ENCODE measurements around the gene SLC24A4. TPM values are rescaled to one million over a fixed set of nuclear protein-coding genes. Genes with fewer than 3 reads are reported as not detected.

SLC24A4 gene
- total RNA-seq, 1 experiment from 2014 or later, result 0.03 TPM

- peaks cover 4% of the 10 kb centered on the region; the same call in 1 of the 2 replicates for H3K36me3 ChIP-seq
These were observed 192.8 kb downstream of the SLC24A4 start for GRCh38 chr14:92515546-92516343.

DNA sequence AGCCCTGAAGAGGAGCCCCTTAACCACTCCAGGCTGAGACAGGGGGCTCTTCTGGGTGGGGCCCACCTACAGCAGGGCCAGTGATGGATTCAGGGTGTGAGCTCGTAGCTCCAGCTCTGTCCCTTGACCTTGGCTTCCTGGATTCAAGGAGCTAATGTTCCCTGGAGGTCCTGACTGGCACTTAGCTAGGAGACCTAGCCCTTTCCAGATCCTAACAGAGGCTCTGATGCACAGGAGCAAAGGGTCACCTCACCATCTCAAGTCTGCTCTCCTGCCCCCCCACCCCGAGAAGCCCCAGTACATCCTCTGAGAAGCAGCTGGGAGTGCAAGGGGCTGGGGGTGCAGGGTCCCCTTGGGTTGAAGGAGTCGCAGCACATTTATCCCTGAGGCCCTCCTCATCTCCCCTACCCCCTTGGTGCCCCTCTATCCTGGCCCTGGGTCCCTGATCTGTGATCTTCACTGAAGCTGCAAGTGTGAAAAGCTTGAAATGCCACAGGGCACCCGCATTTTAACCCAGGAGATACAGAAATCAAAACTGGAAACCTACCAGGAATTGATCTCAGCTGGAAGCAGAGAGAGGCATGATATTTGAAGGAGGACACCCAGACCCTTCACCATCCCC, 193.5 kb downstream of the SLC24A4 start:
- no peaks in the 10 kb centered on the region for H3K27me3 ChIP-seq (replicated peaks)
- no peaks in the 10 kb centered on the region for H3K9me3 ChIP-seq (replicated peaks)
- H3K4me3 ChIP-seq, result no peak overlapping the region
- H3K27ac ChIP-seq, result no peak overlapping the region
- peaks cover 28% of the 10 kb centered on the region for H3K4me1 ChIP-seq (replicated peaks)
- DNase-seq (ENCODE audit: low read depth in 1 of 2, low spot score in 2 of 2), result no peak
- peaks cover 4% of the 10 kb centered on the region; the same call in 1 of the 2 replicates for H3K36me3 ChIP-seq

More at GRCh38 chr14:92515546-92516343, 192.8 kb downstream of the SLC24A4 start:
- peaks cover 35% of the 10 kb centered on the region for H3K4me1 ChIP-seq (replicated peaks)
- no peak overlapping the region for H3K27ac ChIP-seq
- H3K27me3 ChIP-seq (replicated peaks), result no peaks in the 10 kb centered on the region
- H3K9me3 ChIP-seq (replicated peaks), result no peaks in the 10 kb centered on the region
- no peak overlapping the region for H3K4me3 ChIP-seq
- no peak for DNase-seq (ENCODE audit: low read depth in 1 of 2, low spot score in 2 of 2)

GRCh38 chr14:92516966-92517506, 194.1 kb downstream of the SLC24A4 start:
- Histone ChIP-seq H3K27me3 (replicated peaks) (no peaks in the 10 kb centered on the region), H3K4me1 (replicated peaks) (peaks cover 23% of the 10 kb centered on the region), H3K27ac (no peak overlapping the region), H3K4me3 (no peak overlapping the region), H3K36me3 (peaks cover 4% of the 10 kb centered on the region; the same call in 1 of the 2 replicates), H3K9me3 (replicated peaks) (no peaks in the 10 kb centered on the region)
- no peak for DNase-seq (ENCODE audit: low read depth in 1 of 2, low spot score in 2 of 2)

DNA sequence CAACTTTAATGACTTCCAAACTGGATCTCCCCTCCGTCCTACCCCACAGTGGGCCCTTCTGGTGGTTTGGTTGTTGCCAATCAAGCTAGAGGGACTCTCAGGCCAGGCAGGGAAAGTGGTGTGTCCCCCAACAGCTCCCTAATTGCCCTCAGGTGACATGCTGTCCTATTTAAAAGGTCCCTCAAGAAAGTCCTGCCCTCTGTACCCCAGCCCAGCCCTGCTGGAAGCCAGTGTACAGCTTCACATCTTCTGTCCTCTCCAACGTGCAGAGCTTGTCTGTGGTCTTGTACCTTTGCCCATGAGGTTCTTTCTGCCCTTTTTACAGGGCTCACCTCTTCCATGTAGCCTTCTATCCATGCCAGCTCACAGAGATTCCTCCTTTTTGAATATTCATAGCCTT, 194.8 kb downstream of the SLC24A4 start:
- Histone ChIP-seq H3K4me3 (no peak overlapping the region), H3K27ac (no peak overlapping the region), H3K27me3 (replicated peaks) (no peaks in the 10 kb centered on the region), H3K36me3 (peaks cover 4% of the 10 kb centered on the region; the same call in 1 of the 2 replicates), H3K4me1 (replicated peaks) (peaks cover 18% of the 10 kb centered on the region), H3K9me3 (replicated peaks) (no peaks in the 10 kb centered on the region)
- DNase-seq (ENCODE audit: low read depth in 1 of 2, low spot score in 2 of 2), result peak in 1 of 2 experiments; percentile 28

DNA sequence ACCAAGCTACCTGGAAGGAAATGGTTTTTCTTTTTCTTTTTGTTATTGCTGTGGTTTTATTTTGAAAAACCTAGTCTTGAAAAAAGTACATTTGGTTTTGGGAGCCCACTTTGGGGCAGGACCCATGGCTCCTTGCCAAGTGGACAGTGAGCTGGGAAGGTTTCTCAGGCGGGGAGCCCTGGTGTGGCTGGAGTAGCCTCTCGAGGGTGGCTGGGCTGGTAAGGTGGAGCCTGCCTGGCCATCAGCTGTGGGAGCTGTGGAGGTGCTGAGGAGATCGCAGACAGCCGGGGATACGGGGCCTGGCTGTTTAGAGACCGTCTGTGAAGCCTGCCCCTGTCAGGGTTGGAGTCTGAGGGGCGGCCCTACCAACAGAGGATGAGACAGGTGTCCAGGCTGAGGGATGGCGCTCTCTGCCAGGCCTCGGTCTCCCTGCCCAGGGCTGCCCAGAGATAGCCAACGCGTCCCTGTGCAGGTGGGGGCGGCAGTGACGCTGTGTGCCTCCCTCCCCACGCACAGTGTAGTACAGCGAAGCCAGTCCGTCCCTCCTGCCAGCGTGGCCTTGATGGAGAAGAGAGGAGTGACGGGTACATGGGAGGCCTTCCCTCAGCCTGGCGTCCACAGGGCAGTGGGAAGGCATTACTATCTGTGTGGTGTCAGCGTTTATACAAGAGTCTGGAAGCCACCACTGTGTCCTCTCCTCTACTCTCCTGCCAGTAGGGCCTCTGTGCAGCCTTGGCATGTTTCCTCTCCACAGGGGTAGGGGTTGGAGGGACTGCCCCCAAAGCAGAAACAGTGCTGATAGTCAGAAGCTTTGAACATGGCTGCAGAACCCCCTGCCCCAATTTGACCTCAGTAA, 196.5 kb downstream of the SLC24A4 start:
- Histone ChIP-seq H3K27me3 (replicated peaks) (no peaks in the 10 kb centered on the region), H3K36me3 (no peaks in the 10 kb centered on the region), H3K4me3 (no peak overlapping the region), H3K27ac (no peak overlapping the region), H3K9me3 (replicated peaks) (no peaks in the 10 kb centered on the region), H3K4me1 (replicated peaks) (peaks cover 2% of the 10 kb centered on the region)
- DNase-seq (ENCODE audit: low read depth in 1 of 2, low spot score in 2 of 2), result no peak

- no peak overlapping the region for H3K27ac ChIP-seq
- H3K4me1 ChIP-seq (replicated peaks), result no peaks in the 10 kb centered on the region
- H3K36me3 ChIP-seq, result no peaks in the 10 kb centered on the region
- no peak for DNase-seq (ENCODE audit: low read depth in 1 of 2, low spot score in 2 of 2)
- no peaks in the 10 kb centered on the region for H3K27me3 ChIP-seq (replicated peaks)
- H3K9me3 ChIP-seq (replicated peaks), result no peaks in the 10 kb centered on the region
- H3K4me3 ChIP-seq, result no peak overlapping the region
These were observed 197.4 kb downstream of the SLC24A4 start for GRCh38 chr14:92520102-92521057.

GRCh38 chr14:92521058-92521415, 198.1 kb downstream of the SLC24A4 start:
- H3K4me3 ChIP-seq, result no peak overlapping the region
- no peaks in the 10 kb centered on the region for H3K9me3 ChIP-seq (replicated peaks)
- DNase-seq (ENCODE audit: low read depth in 1 of 2, low spot score in 2 of 2), result no peak
- no peaks in the 10 kb centered on the region for H3K4me1 ChIP-seq (replicated peaks)
- H3K27me3 ChIP-seq (replicated peaks), result no peaks in the 10 kb centered on the region
- no peak overlapping the region for H3K27ac ChIP-seq
- H3K36me3 ChIP-seq, result no peaks in the 10 kb centered on the region

GRCh38 chr14:92523752-92524151, 200.8 kb downstream of the SLC24A4 start:
- H3K27me3 ChIP-seq (replicated peaks), result no peaks in the 10 kb centered on the region
- peaks cover 10% of the 10 kb centered on the region for H3K4me1 ChIP-seq (replicated peaks)
- H3K36me3 ChIP-seq, result no peaks in the 10 kb centered on the region
- H3K4me3 ChIP-seq, result no peak overlapping the region
- no peak for DNase-seq (ENCODE audit: low read depth in 1 of 2, low spot score in 2 of 2)
- no peak overlapping the region for H3K27ac ChIP-seq
- H3K9me3 ChIP-seq (replicated peaks), result no peaks in the 10 kb centered on the region

DNA sequence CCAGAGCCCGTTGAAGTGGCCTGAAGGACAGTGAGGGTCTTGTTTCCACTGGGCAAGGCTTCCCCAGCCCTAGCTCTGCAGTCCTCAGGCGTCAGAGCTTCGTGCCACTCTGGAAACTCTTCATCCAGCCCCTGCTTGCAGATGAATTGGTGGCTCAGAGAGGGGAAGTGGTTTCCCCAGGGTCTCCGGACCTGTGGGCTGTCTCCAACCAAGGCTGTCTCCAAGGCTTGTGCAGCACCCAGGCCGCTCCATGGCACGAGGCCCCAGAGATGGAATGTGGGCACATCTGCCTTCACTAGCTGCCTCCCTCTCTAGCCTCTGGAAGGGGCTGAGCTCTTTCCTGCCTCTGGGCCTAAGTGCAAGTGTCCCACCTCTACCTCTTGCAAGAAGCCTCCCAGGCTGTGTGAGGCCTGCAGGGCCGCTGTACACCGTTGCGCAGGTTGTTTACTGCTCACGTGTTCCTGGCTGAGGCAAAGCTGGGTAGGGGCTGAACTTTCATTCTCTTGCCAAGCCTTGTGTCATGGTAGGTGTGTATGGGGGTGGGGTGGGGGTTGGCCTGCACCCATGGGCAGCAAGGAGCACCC, 201.7 kb downstream of the SLC24A4 start:
- peaks cover 10% of the 10 kb centered on the region for H3K4me1 ChIP-seq (replicated peaks)
- DNase-seq (ENCODE audit: low read depth in 1 of 2, low spot score in 2 of 2), result no peak
- no peaks in the 10 kb centered on the region for H3K36me3 ChIP-seq
- H3K4me3 ChIP-seq, result no peak overlapping the region
- no peaks in the 10 kb centered on the region for H3K9me3 ChIP-seq (replicated peaks)
- H3K27me3 ChIP-seq (replicated peaks), result no peaks in the 10 kb centered on the region
- H3K27ac ChIP-seq, result no peak overlapping the region

DNA sequence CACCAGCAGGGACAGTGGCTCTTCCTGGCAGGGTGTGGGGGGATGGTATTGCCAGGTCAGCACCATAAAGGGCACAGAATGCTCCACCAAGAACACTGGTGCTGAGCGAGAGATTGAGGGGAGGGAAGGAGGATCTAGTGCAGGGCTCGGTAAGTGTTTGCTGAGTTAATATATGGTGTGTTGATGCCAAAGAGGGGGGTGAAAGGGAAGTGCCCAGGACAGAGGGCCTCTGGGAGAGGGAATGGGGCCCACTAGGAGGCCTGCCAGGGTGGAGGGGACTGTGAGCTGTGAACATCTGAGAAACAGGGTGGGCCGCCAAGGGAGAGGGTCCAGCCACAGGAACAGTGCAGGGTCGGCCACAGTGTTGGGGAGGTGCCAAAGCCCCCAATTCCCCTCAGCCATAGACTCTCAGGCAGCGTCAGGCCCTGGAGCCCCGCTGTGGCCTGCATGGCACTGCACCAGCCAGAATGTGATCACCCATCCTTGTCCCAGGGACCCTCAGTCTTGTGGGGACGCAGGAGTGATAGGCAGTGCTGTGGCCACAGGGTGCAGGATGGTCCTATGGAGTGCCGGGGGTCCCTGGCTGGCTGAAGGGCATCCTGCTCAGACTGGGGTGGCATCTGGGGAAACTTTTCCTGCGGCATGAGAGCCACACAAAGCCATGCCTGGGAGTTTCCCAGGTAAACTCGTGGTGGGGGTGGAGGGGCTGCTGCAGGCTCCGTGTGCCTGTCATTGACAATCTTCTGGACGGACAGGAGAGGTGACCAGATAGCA, 202.5 kb downstream of the SLC24A4 start:
- H3K4me1 ChIP-seq (replicated peaks), result peaks cover 10% of the 10 kb centered on the region
- DNase-seq (ENCODE audit: low read depth in 1 of 2, low spot score in 2 of 2), result no peak
- no peak overlapping the region for H3K4me3 ChIP-seq
- no peaks in the 10 kb centered on the region for H3K36me3 ChIP-seq
- H3K9me3 ChIP-seq (replicated peaks), result no peaks in the 10 kb centered on the region
- H3K27ac ChIP-seq, result no peak overlapping the region
- H3K27me3 ChIP-seq (replicated peaks), result no peaks in the 10 kb centered on the region

- H3K36me3 ChIP-seq, result no peaks in the 10 kb centered on the region
- peaks cover 10% of the 10 kb centered on the region for H3K4me1 ChIP-seq (replicated peaks)
- no peaks in the 10 kb centered on the region for H3K27me3 ChIP-seq (replicated peaks)
- DNase-seq (ENCODE audit: low read depth in 1 of 2, low spot score in 2 of 2), result peak in 1 of 2 experiments; percentile 15
- no peaks in the 10 kb centered on the region for H3K9me3 ChIP-seq (replicated peaks)
- H3K27ac ChIP-seq, result no peak overlapping the region
- no peak overlapping the region for H3K4me3 ChIP-seq
These were observed 204.8 kb downstream of the SLC24A4 start for GRCh38 chr14:92527721-92528120.
